CD4-positive, alpha-beta T cell treated with Interferon alpha-2 for 1 hour (primary cell): Measurements from ENCODE around the gene SEC14L6.
A peak's percentile ranks its signal among the peaks of the same experiment; 100 is the strongest.

Experiments used
- DNase-seq, 2 donors: peaks; one replicate each; pipeline ENCODE4 v3.0.0-alpha.2; 2020 to 2022

Gene SEC14L6

GRCh38 chr22:30531651-30532608, 14.6 kb downstream of the SEC14L6 start:
- DNase-seq: no peak

DNA sequence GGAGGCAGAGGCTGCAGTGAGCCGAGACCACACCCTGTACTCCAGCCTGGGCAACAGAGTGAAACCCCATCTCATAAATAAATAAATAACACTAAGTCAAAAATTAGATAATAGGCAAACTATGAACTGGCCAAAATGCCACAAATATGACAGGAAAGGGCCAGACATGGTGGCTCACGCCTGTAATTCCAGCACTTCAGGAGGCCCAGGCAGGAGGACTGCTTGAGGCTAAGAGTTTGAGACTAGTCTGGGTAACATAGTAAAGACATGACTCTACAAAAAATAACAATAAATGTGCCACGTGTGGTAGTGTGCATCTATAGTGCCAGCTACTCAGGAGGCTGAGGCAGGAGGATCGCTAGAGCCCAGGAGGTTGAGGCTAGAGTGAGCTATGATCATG, 19.9 kb downstream of the SEC14L6 start:
- no peak for DNase-seq

DNA sequence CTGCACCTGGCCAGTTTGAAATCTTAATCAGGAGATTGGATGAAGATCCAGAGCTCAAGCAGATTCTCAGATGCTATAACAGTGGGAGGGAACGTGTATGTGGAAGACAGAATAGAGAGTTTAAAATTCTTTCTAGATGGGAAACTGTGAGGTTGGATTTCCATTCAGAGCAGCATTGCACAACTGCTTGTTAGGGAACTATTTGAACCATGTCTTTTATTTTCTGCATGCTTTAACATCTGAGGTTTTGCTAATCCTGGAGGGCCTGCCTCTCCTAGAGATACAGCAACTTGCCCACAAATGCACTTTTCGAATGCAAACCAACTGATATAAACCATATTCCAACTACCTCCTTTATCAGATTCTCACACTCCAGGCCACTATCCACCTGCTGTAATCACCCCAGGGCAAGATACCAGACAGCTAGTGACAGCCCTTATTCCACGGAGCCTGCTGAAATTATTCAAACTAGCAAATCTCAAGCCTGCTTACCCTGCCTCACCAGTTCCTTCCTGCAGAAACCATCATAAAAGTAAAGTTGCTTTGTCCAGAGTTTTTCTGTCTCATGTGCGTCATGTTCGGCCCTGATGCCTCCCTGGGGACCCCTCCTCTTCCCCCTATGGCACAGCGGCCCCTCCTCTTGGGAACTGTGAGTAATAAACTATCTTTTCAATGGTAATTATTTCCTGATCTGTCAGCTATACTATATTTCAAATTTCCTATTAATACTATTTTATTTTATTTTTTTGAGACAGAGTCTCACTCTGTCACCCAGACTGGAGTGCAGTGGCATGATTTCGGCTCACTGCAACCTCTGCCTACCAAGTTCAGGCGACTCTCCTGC, 22.7 kb downstream of the SEC14L6 start:
- no peak for DNase-seq

DNA sequence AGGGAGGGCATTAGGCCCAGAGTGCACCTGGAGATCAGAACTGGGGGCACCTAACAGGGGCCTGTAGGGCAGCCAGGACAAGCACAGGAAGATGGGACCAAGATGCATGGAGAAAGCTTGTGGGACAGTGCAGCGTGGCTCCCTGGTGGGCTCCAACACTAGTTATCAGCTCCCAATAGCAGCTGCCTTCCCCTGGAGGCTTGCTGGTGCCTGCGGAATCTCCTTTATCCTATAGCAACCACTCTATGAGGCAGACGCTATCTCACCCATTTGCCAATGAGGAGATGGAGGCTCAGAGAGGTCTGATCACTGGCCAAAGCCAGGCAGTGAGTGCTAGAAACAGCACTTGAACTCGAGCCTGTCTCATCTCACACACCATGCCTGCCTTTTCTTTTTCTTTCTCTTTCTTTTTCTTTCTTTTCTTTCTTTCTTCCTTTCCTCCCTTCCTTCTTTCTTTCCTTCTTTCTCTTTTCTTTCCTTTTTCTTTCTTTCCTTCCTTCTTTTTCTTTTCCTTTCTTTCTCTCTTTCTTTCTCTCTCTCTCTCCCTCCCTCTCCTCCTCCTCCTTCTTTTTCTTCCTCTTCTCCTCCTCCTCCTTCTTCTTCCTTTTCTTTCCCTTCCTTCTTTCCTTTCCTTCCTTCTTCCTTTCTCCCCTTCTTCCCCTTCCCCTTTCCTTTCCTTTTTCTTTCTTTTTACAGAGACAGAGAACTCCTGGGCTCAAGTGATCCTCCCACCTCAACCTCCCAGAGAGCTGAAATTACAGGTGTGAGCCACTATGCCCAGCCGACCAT, 25.0 kb downstream of the SEC14L6 start:
- no peak for DNase-seq

DNA sequence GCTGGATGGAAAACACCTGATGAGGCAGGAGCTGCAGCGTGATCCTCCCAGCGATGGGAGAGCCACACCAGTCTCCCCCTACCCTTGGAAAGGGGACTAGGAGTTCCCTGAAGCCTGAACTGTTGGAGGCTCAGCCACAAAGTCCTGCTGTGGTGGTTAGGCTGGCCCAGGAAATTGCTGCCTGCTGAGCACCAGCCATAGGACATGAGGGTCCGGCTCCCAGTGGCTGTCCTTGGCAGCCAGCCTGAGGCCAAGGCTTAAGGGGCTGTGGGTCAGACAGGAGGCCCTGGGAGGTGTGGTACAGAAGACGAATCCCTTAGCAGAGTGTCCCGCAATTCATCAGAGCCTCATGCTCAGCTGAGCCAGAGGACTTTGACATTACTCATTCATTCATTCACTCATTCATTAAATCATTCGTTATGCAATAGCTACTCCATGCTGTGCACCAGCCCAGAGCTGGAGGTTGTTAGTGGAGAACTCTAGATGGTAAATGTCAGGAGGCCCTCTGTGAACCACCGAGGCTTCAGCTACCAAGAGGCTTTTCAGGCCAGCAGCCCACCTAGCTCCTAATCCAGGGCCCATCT, 26.6 kb downstream of the SEC14L6 start:
- no peak for DNase-seq

GRCh38 chr22:30516731-30517130, 29.8 kb downstream of the SEC14L6 start:
- DNase-seq: no peak

DNA sequence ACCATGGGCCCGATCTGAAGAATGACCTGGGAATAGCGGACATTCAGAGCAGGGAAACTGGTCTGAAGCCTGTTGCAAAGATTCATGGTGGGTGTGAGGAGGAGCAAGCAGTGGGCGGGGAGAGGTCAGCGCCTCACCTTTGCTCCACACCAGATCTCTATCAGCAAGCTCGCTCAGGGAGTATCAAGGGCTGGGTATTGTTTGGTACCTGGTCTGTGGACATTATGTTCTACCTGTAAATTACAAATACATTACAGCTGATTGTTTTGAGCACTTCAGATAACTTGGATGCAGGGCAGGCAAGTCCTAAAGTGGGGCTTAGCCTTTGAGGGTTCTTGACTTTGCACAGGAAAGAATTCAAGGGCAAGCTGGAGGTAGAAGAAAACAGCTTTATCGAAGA, 30.3 kb downstream of the SEC14L6 start:
- no peak for DNase-seq

- DNase-seq: no peak
Measured at GRCh38 chr22:30514252-30514651, 32.3 kb downstream of the SEC14L6 start.

DNA sequence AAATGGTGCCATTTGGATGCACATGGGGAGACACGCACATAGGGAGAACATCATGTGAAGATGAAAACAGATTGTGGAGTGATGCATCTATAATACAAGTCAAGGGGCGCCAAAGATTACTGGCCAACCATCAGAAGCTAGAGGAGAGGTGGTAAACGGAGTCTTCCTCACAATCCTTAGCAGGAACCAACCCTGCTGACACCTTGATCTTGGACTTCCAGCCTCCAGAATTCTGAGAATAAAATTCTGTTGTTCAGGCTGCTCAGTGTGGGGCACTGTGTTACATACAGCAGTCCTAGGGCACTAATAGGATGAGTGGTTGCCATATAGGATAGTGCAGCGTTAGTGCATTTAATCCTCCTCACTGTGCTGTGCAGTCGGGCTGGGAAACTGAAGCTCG, 33.1 kb downstream of the SEC14L6 start:
- no peak for DNase-seq

DNA sequence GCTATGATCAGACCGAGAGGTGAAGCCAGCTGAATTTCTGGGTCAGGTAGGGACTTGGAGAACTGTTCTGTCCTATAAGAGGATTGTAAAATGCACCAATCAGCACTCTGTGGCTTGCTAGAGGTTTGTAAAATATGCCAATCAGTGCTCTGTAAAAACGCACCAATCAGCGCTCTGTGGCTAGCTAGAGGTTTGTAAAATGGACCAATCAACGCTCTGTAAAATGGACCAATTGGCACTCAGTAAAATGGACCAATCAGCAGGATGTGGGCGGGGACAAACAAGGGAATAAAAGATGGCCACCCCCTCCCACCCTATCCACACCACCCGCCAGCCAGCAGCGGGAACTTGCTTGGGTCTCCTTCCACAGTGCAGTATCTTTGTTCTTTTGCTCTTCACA, 34.6 kb downstream of the SEC14L6 start:
- DNase-seq: peak in 1 of 2 donors; percentile 0

DNA sequence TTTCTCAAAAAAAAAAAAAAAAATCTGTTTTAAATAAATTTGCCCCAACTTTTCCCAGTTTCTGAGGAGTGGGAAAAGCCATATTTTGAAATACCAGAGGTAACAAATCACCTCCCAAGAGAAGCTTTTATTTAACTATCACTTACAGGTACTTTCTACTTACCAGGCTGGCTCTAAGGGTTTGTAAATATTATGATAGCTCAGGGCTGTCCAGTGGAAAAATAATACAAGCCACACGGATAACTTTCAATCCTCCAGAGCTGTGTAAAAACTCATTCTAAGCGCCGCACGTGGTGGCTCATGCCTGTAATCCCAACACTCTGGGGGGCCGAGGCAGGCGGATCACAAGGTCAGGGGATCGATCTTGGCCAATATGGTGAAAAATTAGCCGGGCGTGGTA, 35.4 kb downstream of the SEC14L6 start:
- no peak for DNase-seq

DNA sequence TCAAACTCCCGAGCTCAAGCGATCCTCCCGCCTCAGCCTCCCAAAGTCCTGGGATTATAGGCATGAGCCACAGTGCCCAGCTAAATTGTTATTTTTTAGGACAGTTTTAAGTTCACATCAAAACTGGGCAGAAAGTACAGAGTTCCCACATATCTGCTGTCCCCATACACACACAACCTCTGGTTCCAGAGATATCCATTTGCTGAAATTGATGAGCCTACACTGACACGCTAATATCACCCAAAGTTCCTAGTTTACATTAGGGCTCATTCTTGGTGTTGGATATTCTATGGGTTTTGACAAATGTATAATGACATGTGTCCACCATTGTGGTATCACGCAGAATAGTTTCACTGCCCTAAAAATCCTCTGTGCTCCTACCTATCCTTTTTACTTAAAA, 38.3 kb downstream of the SEC14L6 start:
- DNase-seq: no peak

DNA sequence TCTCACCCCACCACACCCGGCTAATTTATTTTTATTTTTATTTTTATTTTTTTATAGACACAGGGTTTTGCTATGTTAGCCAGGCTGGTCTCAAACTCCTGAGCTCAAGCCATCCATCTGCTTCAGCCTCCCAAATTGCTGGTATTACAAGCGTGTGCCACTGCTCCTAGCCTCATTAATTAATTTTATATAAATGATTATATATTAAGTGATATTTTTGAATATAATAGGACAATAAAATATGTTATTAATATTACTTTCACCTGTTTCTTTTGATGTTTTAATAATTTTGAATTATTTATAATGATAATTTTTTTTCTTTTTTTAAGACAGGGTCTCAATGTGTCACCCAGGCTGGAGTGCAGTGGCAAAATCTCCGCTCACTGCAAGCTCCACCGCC, 38.9 kb downstream of the SEC14L6 start:
- DNase-seq: no peak

- no peak for DNase-seq
Measured at GRCh38 chr22:30506507-30506968, 40.0 kb downstream of the SEC14L6 start.

DNA sequence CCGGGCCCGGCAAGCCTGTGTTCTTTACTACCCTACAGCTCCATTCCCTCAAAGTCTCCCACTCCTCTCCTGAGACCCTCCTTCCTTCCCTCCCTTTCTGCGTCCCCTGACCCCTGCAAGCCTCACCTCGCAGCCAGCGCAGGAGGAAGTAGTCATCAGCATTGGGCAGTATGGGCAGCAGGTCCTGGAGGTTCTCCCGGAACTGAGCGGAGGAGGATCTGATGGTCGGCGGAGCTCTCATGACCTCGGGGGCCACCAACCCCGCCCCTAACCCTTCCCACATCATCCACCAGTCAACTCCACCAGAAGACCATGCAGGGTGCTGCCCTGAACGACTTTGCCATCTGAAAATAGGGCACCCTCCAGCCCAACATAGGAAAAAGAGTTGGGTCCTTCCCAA, 43.0 kb downstream of the SEC14L6 start:
- DNase-seq: no peak

DNA sequence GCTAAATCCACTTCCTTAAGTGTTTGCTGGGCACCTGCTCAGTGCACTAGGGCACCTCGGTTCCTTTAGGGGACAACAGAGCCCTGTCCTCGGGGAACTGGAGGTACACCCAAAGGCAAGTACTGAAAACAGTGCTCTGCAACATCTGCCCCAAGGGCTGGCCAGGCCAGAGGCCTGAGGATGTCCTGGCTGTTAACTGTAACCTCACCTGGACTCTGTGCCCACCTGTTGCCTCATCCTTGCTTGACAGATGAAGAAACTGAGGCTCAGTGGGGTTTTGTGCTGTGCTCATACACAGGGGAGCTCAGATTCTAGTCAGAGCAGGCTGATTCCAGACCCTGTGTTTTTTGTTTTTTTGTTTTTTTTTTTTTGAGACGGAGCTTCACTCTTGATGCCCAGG, 43.6 kb downstream of the SEC14L6 start:
- no peak for DNase-seq

DNA sequence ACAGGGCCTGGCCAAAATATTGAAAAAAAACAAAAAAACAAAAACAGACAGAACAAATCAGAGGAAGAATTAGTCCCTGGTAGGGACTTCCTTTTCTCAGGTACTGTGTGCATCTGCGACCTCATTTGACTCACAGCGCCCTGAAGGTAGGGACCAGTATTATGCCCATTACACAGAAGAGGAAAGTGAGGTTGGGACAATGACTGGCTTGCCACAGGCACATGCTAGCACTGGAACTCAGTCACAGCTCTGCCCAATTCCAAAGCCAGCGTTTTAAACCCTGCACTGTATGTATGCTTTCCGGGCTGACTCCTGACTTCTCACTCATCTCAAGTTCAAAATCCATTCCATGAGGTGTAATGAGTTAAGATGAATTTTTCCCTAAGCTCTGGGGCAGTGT, 44.4 kb downstream of the SEC14L6 start:
- no peak for DNase-seq

- DNase-seq: no peak
Measured at GRCh38 chr22:30500628-30501027, 45.9 kb downstream of the SEC14L6 start.

- no peak for DNase-seq
Measured at GRCh38 chr22:30497466-30498150, 48.9 kb downstream of the SEC14L6 start.

DNA sequence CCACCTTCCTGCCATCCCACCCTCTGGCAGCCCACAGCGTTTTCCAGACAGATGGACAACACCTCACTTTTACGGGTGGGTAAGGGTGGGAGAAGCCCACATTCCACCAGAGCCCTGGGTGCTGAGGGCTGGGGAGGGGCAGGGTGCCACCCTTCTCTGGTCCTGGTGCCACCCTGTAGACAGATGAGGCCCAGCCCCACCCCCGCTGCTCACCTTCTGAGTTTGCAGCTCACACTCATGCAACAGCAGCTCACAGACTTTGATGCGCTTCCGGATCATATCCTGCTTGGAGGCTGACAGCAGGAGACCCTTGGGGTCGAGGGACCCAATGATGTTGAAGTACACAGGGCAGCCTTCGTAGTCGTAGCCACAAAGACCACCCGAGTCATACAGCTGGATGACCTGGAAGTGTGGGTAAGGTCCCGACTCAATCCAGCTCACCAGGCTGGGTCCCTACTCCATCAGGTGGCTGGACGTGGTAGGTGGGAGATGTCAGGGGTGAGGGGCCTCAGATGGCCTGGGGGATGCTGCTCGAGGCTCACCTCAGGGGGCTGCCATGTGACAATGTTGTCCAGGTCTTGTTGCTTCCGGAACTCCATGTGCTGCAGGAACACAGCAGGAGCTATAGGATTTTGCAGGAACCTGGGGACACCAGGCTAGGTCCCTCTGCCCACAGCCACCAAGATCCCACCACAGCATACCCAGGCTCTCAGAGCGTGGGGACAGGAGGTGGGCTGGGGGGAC, 51.3 kb downstream of the SEC14L6 start:
- DNase-seq: no peak

GRCh38 chr22:30492144-30492543, 54.4 kb downstream of the SEC14L6 start:
- DNase-seq: no peak
